ENCODE data around the gene ELK1.
"Not testable (repeated sequence)": the region's sequence is repeated elsewhere in the genome, so short reads cannot be mapped to it uniquely, and the experiment has no call there.

The ELK1 gene

GRCh38 chrX:47610511-47610910 lies 39.9 kb downstream of the ELK1 start:
- no peak for DNase-seq

- DNase-seq, result no peak
Measured at GRCh38 chrX:47608130-47608810, 42.1 kb downstream of the ELK1 start.

- DNase-seq, result no peak
Measured at GRCh38 chrX:47607091-47607490, 43.3 kb downstream of the ELK1 start.

- no peak for DNase-seq
Measured at GRCh38 chrX:47605024-47605423, 45.3 kb downstream of the ELK1 start.

GRCh38 chrX:47603125-47603524 lies 47.2 kb downstream of the ELK1 start:
- DNase-seq, result not testable (repeated sequence)

- DNase-seq, result no peak
Measured at GRCh38 chrX:47597222-47597621, 53.1 kb downstream of the ELK1 start.

- no peak for DNase-seq
Measured at GRCh38 chrX:47596256-47596655, 54.1 kb downstream of the ELK1 start.

GRCh38 chrX:47595716-47596251 lies 54.6 kb downstream of the ELK1 start:
- no peak for DNase-seq

GRCh38 chrX:47593522-47593921 lies 56.8 kb downstream of the ELK1 start:
- DNase-seq, result no peak

- DNase-seq, result no peak
Measured at GRCh38 chrX:47590984-47591383, 59.4 kb downstream of the ELK1 start.

- DNase-seq, result no peak
Measured at GRCh38 chrX:47587906-47588735, 62.2 kb downstream of the ELK1 start.

GRCh38 chrX:47587091-47587891 lies 63.1 kb downstream of the ELK1 start:
- DNase-seq, result no peak

GRCh38 chrX:47586043-47586787 lies 64.1 kb downstream of the ELK1 start:
- DNase-seq, result no peak
